T-helper 22 cell (primary cell): Measurements from ENCODE around the gene OR10H2.
"Not testable (repeated sequence)": the region's sequence is repeated elsewhere in the genome, so short reads cannot be mapped to it uniquely, and the experiment has no call there.

Source experiments
- DNase-seq: peaks from one replicate; pipeline ENCODE4 v3.0.0-alpha.2; 2020; ENCODE audit warnings: low read depth

The OR10H2 gene, protein sequence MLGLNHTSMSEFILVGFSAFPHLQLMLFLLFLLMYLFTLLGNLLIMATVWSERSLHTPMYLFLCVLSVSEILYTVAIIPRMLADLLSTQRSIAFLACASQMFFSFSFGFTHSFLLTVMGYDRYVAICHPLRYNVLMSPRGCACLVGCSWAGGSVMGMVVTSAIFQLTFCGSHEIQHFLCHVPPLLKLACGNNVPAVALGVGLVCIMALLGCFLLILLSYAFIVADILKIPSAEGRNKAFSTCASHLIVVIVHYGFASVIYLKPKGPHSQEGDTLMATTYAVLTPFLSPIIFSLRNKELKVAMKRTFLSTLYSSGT

DNA sequence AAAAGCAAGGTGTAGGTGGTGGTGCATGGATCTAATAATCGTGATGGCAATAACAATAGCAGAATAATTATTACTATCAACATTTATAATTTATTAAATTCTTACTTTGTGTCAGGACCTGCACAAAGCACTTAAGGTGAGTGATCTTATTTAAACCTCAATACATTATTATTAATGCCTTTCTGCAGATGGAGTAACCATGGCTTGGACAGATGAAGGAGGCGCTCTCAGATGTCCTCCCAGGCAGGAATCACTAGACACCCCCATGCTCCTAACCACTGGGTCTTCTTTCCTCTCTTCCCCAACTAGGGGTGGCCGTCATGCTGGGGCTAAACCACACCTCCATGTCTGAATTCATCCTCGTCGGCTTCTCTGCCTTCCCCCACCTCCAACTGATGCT is at the start of gene OR10H2:
Gene OR10H2, plus strand, starts transcription at position 301 of the 400 bp plus-strand sequence. Its CDS starts 20 bp downstream, at position 321.
- no peak for DNase-seq

DNA sequence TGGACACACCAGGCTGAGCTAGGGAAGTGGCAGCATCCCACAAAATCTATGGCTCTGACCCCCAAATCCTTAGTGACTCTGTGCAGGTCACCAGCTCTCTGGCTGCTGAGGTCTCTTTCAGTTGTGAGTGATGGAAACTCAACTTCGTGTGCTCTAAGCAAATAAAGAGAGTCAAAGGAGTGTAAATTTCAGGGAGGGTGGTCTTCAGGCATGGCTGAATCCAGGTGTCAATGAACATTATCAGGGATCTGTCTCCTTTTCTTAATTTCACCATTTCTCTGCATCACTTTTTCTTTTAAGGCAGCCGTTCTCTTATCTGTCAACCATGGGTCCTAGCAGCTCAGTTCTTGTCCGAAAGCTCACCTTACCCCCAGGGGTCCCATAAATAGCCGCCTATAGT is 48.7 kb upstream of the OR10H2 start:
- DNase-seq: no peak

- not testable (repeated sequence) for DNase-seq
These were observed 48.0 kb upstream of the OR10H2 start for GRCh38 chr19:15679865-15680264.

- DNase-seq: no peak
These were observed 47.1 kb upstream of the OR10H2 start for GRCh38 chr19:15680478-15681322.

- DNase-seq: no peak
These were observed 44.4 kb upstream of the OR10H2 start for GRCh38 chr19:15683411-15683810.

DNA sequence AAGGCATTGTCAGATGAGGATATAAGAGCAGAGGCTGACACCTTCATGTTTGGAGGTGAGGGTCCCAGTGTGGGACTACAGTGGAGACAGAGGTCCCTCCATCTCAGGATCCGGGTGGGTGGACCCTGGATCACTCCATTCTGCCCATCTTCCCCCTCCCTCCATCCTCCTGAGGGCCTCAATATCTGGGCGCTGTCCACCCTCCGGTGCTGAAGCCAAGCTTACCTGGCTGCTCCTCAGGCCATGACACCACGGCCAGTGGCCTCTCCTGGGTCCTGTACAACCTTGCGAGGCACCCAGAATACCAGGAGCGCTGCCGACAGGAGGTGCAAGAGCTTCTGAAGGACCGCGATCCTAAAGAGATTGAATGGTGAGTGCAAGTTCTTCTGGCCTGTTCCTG is 43.0 kb upstream of the OR10H2 start:
- DNase-seq: no peak

DNA sequence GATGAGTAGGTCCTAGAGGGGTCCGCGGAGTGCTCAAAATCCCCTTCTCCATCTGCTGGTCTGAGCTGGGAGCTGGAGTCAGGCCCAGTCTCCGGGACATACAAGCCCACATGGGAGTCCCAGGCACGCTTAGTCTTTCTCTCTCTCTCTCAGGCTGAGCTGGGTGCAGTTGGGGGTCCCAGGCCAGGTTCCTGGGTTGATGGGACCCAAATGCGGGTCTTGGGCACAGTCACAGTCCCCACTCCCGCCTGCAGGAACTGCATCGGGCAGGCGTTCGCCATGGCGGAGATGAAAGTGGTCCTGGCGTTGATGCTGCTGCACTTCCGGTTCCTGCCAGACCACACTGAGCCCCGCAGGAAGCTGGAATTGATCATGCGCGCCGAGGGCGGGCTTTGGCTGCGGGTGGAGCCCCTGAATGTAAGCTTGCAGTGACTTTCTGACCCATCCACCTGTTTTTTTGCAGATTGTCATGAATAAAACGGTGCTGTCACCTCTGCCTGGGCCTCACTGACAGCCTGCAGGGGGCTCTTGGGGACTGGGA is 31.1 kb upstream of the OR10H2 start:
- no peak for DNase-seq

DNA sequence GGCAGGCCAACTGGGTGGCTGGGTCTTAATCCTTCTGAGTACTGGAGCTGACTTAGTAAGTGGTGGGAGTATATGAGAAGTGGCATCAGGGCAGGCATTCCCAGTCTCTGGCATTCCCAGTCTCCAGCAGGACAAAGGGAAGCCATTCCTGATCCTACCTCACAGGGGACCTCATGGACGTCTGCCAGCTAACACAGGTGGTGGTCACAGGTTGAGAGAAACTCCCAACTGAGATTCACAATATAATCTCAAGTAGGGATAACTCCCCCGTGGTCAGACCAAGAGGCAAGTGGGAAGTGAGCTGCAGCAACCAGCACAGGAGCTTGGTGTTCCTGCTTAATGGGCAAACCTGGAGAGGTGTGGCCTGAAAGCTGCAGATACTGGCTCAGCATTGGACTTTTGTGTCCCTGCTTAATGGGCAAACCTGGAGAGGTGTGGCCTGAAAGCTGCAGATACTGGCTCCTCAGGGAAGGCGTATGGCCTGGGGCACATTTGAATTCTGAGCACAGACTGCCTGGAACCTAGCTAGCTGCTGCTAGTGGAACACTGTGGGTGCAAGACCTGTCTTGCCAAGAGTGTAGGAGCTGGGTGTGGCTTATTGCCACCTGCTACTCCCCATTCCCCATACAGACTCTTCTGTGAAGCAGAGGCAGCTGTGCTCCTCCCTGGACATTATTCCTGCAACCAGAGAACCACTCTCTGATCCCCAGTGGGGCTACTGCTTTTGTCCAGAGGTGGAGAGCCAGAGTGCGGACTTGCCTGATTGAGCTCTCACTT is 25.9 kb upstream of the OR10H2 start:
- DNase-seq: no peak

- no peak for DNase-seq
These were observed 25.3 kb upstream of the OR10H2 start for GRCh38 chr19:15702534-15702930.

- DNase-seq: no peak
These were observed 13.2 kb upstream of the OR10H2 start for GRCh38 chr19:15714638-15715037.

- no peak for DNase-seq
These were observed 12.2 kb upstream of the OR10H2 start for GRCh38 chr19:15715642-15716041.

- DNase-seq: no peak
These were observed 10.0 kb upstream of the OR10H2 start for GRCh38 chr19:15717809-15718208.

DNA sequence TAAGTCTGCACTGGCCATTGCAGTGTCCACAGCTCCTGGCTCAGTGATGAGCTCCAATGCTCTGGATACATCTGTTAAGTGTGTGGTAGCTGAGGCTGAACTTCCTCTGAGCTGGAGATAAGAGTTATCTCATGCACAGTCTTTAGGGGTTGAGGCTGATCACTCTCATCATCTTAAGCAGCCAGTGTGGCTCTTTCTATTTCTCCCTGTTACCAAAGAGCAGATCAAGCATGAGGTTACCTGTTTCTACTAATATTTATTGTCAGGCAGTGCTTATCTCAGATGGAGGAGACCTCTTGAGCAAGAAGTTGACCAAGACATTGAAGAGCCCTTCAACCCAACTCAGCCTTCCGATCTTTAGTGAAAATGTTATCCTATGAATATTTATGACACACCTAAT is 6.6 kb upstream of the OR10H2 start:
- no peak for DNase-seq

DNA sequence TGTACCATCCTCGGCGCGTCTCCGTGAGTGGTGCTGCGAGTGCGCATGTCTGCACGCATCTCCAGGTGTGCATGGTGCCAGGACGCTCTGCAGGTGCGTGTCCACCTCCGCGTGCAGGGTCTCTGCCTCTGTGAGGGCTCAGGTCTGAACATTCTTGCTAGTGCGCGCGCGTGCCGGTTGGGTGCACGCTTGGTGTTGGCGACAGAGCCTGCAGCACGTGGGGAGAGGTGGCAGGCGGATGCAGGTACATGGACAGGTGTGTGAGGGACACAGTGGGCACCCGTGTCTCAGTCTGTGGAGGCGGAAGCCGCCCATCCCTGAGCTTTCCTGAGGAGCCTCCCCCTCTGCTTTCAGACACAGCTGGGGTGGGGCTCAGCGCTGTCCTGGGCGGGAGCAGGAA is 4.9 kb upstream of the OR10H2 start:
- DNase-seq: no peak

- no peak for DNase-seq
These were observed 2.7 kb downstream of the OR10H2 start for GRCh38 chr19:15730538-15730937.

DNA sequence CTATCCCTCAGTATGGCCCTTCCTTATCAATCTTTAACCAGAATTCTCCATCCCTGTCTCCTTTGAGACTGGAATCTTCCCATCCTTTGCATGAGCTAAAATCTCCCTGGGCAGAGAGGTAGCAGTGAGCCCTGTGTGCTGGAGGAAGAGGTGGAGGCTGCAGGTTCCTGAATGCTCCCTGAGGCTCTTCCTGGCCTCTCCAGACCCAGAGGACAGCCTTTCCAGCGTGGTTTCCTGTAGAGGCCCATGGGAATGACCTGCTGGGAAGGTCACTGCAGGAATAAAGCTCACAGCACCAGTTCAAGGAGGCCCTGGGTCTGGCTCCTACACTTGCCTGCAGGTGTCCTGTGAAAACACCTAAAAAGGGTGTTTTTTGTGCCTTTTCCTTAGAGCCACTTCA is 4.6 kb downstream of the OR10H2 start:
- no peak for DNase-seq

DNA sequence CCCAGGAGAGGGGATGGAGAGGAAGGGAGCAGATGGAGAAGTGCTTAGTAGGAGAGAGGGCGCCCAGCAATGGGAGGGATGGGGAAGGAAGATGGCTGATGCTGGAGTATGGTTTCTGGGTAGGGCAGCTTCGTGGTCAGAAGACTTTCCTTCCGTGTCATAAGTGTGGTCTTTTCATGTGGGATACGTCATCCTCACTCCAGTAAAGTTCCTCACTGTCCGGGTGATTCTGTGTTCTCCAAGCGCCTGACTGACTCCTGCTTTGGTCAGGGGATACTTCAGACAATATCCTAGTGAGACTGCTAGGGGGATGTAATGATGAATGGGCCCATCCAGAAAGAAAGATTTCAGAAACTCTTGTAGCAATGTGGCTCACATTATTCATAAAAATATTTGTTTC is 6.1 kb downstream of the OR10H2 start:
- DNase-seq: no peak

DNA sequence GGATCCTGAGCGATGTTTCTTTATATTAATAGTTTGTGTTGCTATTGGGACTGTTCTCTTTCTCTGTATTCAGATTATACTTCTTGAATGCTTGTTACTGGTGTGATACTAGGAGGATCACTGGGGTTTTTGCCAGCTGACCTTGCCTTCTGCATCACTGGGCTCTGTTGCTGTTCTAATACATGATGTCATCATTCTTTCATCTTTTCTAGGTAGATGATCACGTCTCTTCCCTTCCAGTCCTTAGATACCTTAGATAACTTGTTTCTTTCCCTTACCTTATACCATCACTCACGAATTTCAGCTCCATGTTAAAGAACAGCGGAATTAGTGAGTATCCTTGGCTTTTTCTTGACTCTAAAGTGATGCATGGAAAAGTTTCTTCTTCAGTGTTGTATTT is 9.9 kb downstream of the OR10H2 start, which contains the start of gene OR10H3:
Gene OR10H3, plus strand, starts transcription at position 264 of the 400 bp plus-strand sequence. CDS start 3,408 bp downstream, outside the sequence.
- DNase-seq: no peak

DNA sequence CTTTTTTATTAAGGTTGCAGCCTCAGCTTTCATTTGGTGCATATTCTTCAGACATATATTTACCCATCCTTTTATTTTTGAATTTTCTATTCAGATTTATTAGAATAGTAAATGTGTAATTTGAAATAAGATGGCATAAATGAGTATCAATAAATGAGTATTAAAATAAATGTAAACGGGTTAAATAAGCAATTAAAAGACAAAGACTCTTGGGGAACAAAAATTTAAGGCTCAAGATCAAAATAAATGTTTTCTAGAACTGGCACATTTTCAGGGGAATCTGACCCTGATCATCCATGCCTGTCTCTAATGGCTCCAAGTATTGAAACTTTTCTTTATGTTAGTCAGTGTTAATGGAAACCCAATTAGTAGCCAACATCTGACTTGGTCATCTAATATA is 13.0 kb downstream of the OR10H2 start:
- no peak for DNase-seq

DNA sequence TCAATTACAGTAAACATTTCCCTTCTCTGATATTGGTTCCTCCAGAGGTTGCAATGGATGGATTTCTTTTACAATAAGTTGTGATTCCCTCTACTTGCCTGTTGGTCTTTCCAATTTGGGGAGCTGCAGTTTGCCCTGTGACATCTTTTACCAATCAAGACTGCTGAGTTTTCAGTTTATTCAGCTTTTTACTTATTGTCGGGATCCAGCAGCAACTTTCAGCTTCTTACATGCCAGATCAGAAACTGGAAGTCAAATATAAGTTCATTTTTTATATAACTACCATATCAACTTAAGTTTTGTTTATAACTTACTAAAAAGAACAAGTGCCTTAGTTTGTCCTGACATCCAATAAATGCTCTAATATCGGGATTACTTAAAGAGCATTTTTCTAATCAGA is 20.4 kb downstream of the OR10H2 start:
- no peak for DNase-seq

DNA sequence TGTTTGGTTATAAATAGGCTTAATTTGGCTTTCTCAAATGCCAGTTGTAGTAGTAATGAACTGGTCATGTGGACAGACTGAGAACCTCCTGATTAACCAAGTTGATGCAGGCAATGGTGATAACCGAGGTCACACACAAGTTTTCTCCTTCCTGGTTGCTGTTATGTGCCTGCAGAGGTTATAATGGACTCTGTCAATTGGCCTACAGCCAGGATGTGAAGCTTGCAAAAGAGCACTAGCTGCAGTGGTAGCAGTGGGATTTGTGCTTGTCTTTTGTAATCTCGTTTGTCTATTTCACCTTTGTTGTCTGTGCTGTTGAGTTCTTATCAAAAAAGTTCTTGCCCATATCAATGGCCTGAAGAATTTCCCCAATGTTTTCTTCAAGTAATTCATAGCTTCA is 30.6 kb downstream of the OR10H2 start:
- DNase-seq: no peak

DNA sequence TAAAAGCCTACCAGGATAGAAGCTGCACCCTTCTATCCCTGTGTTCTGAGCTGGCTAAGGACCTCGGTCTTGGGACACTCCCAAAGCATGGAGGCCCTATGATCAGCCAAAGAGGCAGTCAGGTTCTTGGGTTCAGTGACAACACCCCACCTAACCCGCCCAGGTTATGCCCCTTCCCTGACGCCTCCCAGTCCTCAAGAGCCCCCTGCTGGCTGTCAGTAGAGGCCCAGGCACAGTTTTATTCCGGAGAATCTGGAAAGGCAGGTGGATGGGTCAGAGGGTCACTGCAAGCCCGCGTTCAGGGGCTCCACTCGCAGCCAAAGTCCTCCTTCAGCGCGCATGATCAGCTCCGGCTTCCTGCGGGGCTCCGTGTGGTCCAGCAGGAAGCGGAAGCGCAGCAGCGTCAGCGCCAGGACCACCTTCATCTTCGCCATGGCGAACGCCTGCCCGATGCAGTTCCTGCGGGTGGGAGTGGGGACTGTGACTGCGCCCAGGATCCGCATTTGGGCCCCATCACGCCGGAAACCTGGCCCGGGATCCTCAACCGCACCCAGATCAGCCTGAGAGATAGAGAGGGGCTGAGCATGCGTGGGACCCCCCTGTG is 32.2 kb downstream of the OR10H2 start:
- DNase-seq: no peak
